SK-N-SH (cell line): ENCODE measurements around the gene HES6. TPM values are rescaled to one million over a fixed set of nuclear protein-coding genes. Genes with fewer than 3 reads are reported as not detected.

Experiments
- CTCF ChIA-PET: fragments of 300-600, 350-600 bp; formaldehyde crosslinking; extraction: SDS; loops from one replicate; lab custom pipeline; 2021; lab: Yijun Ruan, JAX
- POLR2A ChIA-PET: fragments of 350-600 bp; sonication (Branson Sonifier 250); formaldehyde crosslinking; extraction: SDS; loops from one replicate; lab custom pipeline; 2020; ENCODE audit warnings: antibody characterized with exemption, inconsistent platforms; lab: Yijun Ruan, JAX
- DNase-seq: peaks from one replicate; pipeline ENCODE4 v3.0.0; 2012
- H2AFZ ChIP-seq: fragments of 200-600 bp; sonication (generic); 2 replicates; pipeline ENCODE4 v1.8.1; 2016; ENCODE audit warnings: antibody characterized with exemption, mild to moderate bottlenecking, low read depth
- H3F3A ChIP-seq: fragments of 200-600 bp; sonication (generic); replicated peaks from 2 replicates; pipeline ENCODE3; 2016; ENCODE audit warnings: antibody characterized with exemption, mild to moderate bottlenecking; ENCODE audit not compliant: insufficient read depth
- H3K27ac ChIP-seq, 2 experiments: fragments of 200-500 bp in 1 of 2; fragments of 200-600 bp in 1 of 2; sonication (Bioruptor generic) in 1 of 2; sonication (generic), shearing (Covaris generic) in 1 of 2; 2 replicates each; pipeline versions ENCODE4 v1.5.1 to v1.6.1; 2014 to 2016; ENCODE audit warnings: low read depth in 2 of 2, inconsistent platforms in 1 of 2, low read length in 1 of 2, mild to moderate bottlenecking in 1 of 2, mixed read lengths in 1 of 2
- H3K27me3 ChIP-seq: fragments of 200-600 bp; sonication (generic), shearing (Covaris generic); 2 replicates; pipeline ENCODE4 v1.6.1; 2016; ENCODE audit warnings: mixed run types; ENCODE audit not compliant: insufficient read depth
- H3K36me3 ChIP-seq, 2 experiments: fragments of 200-500 bp in 1 of 2; fragments of 200-600 bp in 1 of 2; sonication (Bioruptor generic) in 1 of 2; sonication (generic) in 1 of 2; replicated peaks in 1 of 2; 2 replicates each; pipeline versions ENCODE3 to v1.5.1; 2014 to 2016; ENCODE audit warnings: low read length in 1 of 2, mild to moderate bottlenecking in 1 of 2; ENCODE audit not compliant: insufficient read depth in 2 of 2, control insufficient read depth in 1 of 2
- H3K4me1 ChIP-seq, 2 experiments: fragments of 200-500 bp in 1 of 2; fragments of 200-600 bp in 1 of 2; sonication (Bioruptor generic) in 1 of 2; sonication (generic), shearing (Covaris generic) in 1 of 2; 2 replicates each; pipeline versions ENCODE4 v1.5.1 to v1.6.1; 2014 to 2016; ENCODE audit warnings: low read depth in 1 of 2, low read length in 1 of 2, mixed run types in 1 of 2; ENCODE audit not compliant: insufficient read depth in 2 of 2, control insufficient read depth in 1 of 2
- H3K4me2 ChIP-seq: fragments of 200-600 bp; sonication (generic), shearing (Covaris generic); 2 replicates; pipeline ENCODE4 v1.6.1; 2017; ENCODE audit warnings: mixed run types
- H3K4me3 ChIP-seq, 2 experiments: fragments of 200-500 bp in 1 of 2; fragments of 200-600 bp in 1 of 2; sonication (Bioruptor generic) in 1 of 2; sonication (generic), shearing (Covaris generic) in 1 of 2; 2 replicates each; pipeline versions ENCODE4 v1.5.1 to v1.8.1; 2014 to 2016; ENCODE audit warnings: low read depth in 2 of 2, inconsistent platforms in 1 of 2, low read length in 1 of 2, mild to moderate bottlenecking in 1 of 2, mixed read lengths in 1 of 2, moderate library complexity in 1 of 2
- H3K79me2 ChIP-seq: fragments of 200-600 bp; sonication (generic); 2 replicates; pipeline ENCODE4 v1.8.1; 2017; ENCODE audit warnings: mild to moderate bottlenecking; ENCODE audit not compliant: insufficient read depth
- H3K9ac ChIP-seq: fragments of 200-600 bp; sonication (generic); 2 replicates; pipeline ENCODE4 v1.6.1; 2017; ENCODE audit warnings: mixed run types
- H3K9me2 ChIP-seq: fragments of 200-600 bp; sonication (generic); 2 replicates; pipeline ENCODE4 v1.6.1; 2017; ENCODE audit warnings: mixed run types
- H3K9me3 ChIP-seq: fragments of 200-600 bp; sonication (generic); 2 replicates; pipeline ENCODE4 v1.6.1; 2017; ENCODE audit warnings: mixed run types, mild to moderate bottlenecking, moderate library complexity
- H4K20me1 ChIP-seq: fragments of 200-600 bp; sonication (generic); 2 replicates; pipeline ENCODE4 v1.6.1; 2017; ENCODE audit warnings: mild to moderate bottlenecking, mixed run types; ENCODE audit not compliant: insufficient read depth
- CHD2 ChIP-seq: fragments of 150-350 bp; IDR thresholded peaks from 2 replicates; pipeline ENCODE4 v1.6.1; 2018; ENCODE audit warnings: low read length; ENCODE audit not compliant: partially characterized antibody
- CTCF ChIP-seq: fragments of 200-600 bp; sonication (generic); IDR thresholded peaks from 2 replicates; pipeline ENCODE4 v1.6.1; 2017; ENCODE audit warnings: antibody characterized with exemption, mild to moderate bottlenecking, moderate library complexity
- ELF1 ChIP-seq: IDR thresholded peaks from 2 replicates; pipeline ENCODE4 v1.4.0; 2012
- EP300 ChIP-seq, 2 experiments: IDR thresholded peaks; 2 replicates each; pipeline versions ENCODE4 v1.4.0 to v1.6.1; 2012; ENCODE audit warnings: borderline replicate concordance in 1 of 2, low read depth in 1 of 2, low read length in 1 of 2
- EZH2phosphoT487 ChIP-seq: fragments of 200-600 bp; sonication (generic); IDR thresholded peaks from 2 replicates; pipeline ENCODE4 v1.6.1; 2017; ENCODE audit warnings: low read depth, mixed run types, mild to moderate bottlenecking, antibody characterized with exemption, moderate library complexity, borderline replicate concordance
- FOSL2 ChIP-seq: IDR thresholded peaks from 2 replicates; pipeline ENCODE4 v1.4.0; 2012; ENCODE audit warnings: low read depth, mild to moderate bottlenecking, moderate library complexity, borderline replicate concordance
- FOXJ3 ChIP-seq: sonication (generic); formaldehyde crosslinking; IDR thresholded peaks from 2 replicates; pipeline ENCODE4 v1.5.1; 2020; ENCODE audit warnings: mild to moderate bottlenecking, missing genetic modification reagents
- FOXM1 ChIP-seq: IDR thresholded peaks from 2 replicates; pipeline ENCODE4 v1.4.0; 2012; ENCODE audit warnings: low read depth, mild to moderate bottlenecking
- GATA2 ChIP-seq: sonication (generic); formaldehyde crosslinking; IDR thresholded peaks from 2 replicates; pipeline ENCODE4 v1.5.0; 2020; ENCODE audit warnings: mild to moderate bottlenecking, missing genetic modification reagents
- MAX ChIP-seq: IDR thresholded peaks from 2 replicates; pipeline ENCODE4 v1.4.0; 2012; ENCODE audit warnings: low read depth
- MEF2A ChIP-seq: IDR thresholded peaks from 2 replicates; pipeline ENCODE4 v1.4.0; 2012; ENCODE audit warnings: low read depth, borderline replicate concordance
- NFIC ChIP-seq: IDR thresholded peaks from 2 replicates; pipeline ENCODE4 v1.4.0; 2012; ENCODE audit warnings: borderline replicate concordance
- PBX3 ChIP-seq: IDR thresholded peaks from 2 replicates; pipeline ENCODE4; 2012
- POLR2AphosphoS5 ChIP-seq: IDR thresholded peaks from 2 replicates; pipeline ENCODE4 v1.6.1; 2012; ENCODE audit warnings: low read depth, low read length
- RFX5 ChIP-seq: IDR thresholded peaks from 2 replicates; pipeline ENCODE4 v1.6.1; 2012; ENCODE audit warnings: mild to moderate bottlenecking, improper control_type of control experiment, low read length
- SMC3 ChIP-seq: IDR thresholded peaks from 2 replicates; pipeline ENCODE4 v1.6.1; 2012; ENCODE audit warnings: low read depth, low read length, improper control_type of control experiment
- TAF1 ChIP-seq: IDR thresholded peaks from 2 replicates; pipeline ENCODE4 v1.6.1; 2012; ENCODE audit warnings: low read depth, mild to moderate bottlenecking, low read length, moderate library complexity, borderline replicate concordance
- TEAD4 ChIP-seq: IDR thresholded peaks from 2 replicates; pipeline ENCODE4 v1.4.0; 2012; ENCODE audit warnings: mild to moderate bottlenecking, borderline replicate concordance; ENCODE audit not compliant: insufficient read depth
- USF1 ChIP-seq: IDR thresholded peaks from 2 replicates; pipeline ENCODE4 v1.4.0; 2012; ENCODE audit warnings: low read depth, borderline replicate concordance
- YY1 ChIP-seq: IDR thresholded peaks from 2 replicates; pipeline ENCODE4 v1.4.0; 2012; ENCODE audit warnings: low read depth, mild to moderate bottlenecking
- whole genome bisulfite sequencing: methylation state at CpG from one replicate; pipeline ENCODE4 v1.1.6; 2017; ENCODE audit warnings: low lambda C conversion rate; 5-methylcytosine and 5-hydroxymethylcytosine counted together
- polyA plus RNA-seq, 3 experiments: library from polyadenylated mRNA; depleted of rRNA; stranded (reverse); fragments of >200 nt; gene quantifications; 2 replicates each; pipeline ENCODE4 v1.2.3, GENCODE V29; 2012

The HES6 gene
- polyA plus RNA-seq, 1 of the 3 experiments (the other 2 are of a cell fraction) = 3.6 TPM

DNA sequence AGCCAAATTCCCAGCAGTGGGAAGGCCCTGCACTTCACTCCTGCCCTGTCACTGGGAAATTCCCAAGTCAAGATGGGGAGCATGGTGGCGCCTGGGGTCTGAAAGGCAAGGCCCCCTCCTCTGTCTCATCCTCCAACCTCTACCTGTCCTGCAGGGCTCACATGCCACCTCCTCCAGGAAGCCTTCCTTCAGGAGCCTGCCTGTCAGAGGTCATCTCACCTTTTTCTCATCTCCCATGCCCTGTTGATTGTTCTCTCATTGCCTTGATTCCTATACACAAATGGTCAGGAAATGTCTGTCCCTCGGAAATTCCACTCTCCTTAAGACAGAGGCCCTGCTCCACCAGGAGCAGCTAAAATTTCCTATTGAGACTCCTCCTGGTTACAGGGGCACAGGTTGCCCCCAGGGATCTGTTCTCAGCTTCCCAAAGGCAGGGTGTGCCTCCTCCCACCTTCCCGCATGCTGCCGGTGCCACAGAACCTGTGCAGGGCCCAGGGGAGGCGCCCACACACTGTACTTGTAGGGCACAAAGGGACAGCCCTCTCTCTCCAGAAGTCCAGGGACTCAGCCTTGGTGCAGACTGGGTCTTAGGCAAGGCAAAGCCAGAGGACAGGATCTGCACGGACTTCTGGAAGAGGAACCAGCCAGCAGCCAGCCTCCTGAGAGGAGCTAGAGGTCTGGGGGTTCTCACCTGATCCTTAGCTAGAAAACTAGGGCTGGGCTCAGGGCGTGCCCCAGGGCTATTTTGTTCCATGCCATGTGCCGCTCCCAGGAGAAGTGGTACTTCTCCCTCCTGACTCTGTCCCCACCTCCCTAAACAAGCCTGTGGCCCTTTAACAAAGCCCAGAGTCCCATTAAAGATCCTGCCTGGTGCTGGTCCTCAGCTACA, 12.9 kb downstream of the HES6 start:
- H3K9me2 ChIP-seq = no peaks in the 10 kb centered on the region
- H3F3A ChIP-seq = no peaks in the 10 kb centered on the region
- ChIA-PET CTCF (no interaction called here), POLR2A (no interaction called here)
- 81% methylated on average over 5 of the region's 8 CpGs for WGBS
- no peaks in the 10 kb centered on the region; the same call in 1 of the 2 replicates for H3K27me3 ChIP-seq
- TF ChIP-seq CTCF (no peak), CHD2 (no peak), NFIC (no peak), YY1 (no peak), POLR2AphosphoS5 (no peak), USF1 (no peak), MAX (no peak), EP300 (IDR thresholded peaks at IDR 0.05; ENCODE audit: borderline replicate concordance in 1 of 2, low read depth in 1 of 2, low read length in 1 of 2) (no peak), TEAD4 (no peak), FOSL2 (no peak), RFX5 (no peak), TAF1 (no peak), ELF1 (no peak), MEF2A (no peak), FOXJ3 (no peak), SMC3 (no peak), EZH2phosphoT487 (no peak), PBX3 (no peak), FOXM1 (no peak), GATA2 (CRISPR knock-in tag) (no peak)
- H3K4me3 ChIP-seq = no peak overlapping the region
- no peak overlapping the region for H3K9ac ChIP-seq
- no peak for DNase-seq
- no peak overlapping the region for H3K4me2 ChIP-seq
- H2AFZ ChIP-seq = no peak overlapping the region
- no peaks in the 10 kb centered on the region for H3K9me3 ChIP-seq
- H4K20me1 ChIP-seq = no peaks in the 10 kb centered on the region
- H3K36me3 ChIP-seq = no peaks in the 10 kb centered on the region
- no peaks in the 10 kb centered on the region for H3K4me1 ChIP-seq
- H3K79me2 ChIP-seq = no peaks in the 10 kb centered on the region
- H3K27ac ChIP-seq = no peak overlapping the region
